Measurements from ENCODE around the gene APOM. TPM values are rescaled to one million over a fixed set of nuclear protein-coding genes. Genes with fewer than 3 reads are reported as not detected.

APOM gene
- total RNA-seq, 3 donors from 2014 or later (not counting 1 experiment from before 2014, with no cell fraction given) = 2.6 to 2.8 (median 2.7) TPM

DNA sequence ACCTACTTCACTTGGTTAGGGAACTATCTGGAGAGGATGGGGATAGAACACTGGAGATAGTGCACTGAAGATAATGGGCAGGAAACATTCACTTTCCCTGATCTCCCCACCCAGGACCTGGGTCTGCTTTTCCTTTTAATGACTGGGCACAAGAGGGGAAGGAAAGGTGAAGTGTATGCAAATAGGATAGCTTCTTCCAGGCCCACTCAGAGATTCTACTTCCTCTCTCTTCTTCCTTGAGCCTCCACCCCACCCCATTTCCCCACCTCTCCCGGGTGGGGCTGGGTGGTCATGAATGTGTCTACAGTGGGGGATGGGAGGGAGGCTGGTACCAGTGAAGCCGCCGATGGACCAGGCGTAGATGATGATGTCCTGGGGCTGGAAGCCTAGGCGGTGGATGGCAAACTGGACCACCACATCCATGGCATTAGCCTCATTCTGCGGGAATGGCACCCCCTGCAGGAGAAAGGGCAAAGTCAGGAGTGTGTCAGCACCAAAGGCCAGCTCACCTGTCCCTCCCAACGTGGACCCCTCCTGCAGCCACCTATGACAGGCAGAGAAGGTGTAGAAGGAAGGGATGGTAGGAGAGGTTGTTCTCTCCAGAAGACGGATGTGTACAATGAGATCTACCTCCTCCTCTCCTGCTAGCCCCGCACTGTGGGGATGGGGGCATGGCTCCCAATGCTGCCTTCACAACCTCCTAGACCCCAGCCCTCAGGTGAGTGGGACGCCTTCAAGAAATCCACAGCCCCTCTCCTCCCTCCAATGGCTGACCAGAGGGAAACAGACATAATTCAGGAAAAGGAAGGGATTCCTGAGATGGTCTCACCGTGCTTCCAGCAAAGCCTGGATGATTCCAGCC is 33.8 kb downstream of the APOM start:
- H3K36me3 Mint-ChIP-seq = no peaks in the 10 kb centered on the region
- H3K27me3 Mint-ChIP-seq (ENCODE audit: low read depth in 2 of 2) = no peaks in the 10 kb centered on the region
- H3K4me1 Mint-ChIP-seq = peaks cover 0 to 7% of the 10 kb centered on the region in 2 donors
- H3K27me3 ChIP-seq (ENCODE audit: control insufficient read depth, insufficient read depth, low read length) = no peaks in the 10 kb centered on the region
- intact Hi-C loops (cut with micrococcal nuclease) = no loop called here
- H3K27ac Mint-ChIP-seq = no peak overlapping the region
- no peaks in the 10 kb centered on the region for H3K9me3 ChIP-seq (ENCODE audit: control insufficient read depth, insufficient read depth, low read length)
- peaks cover 70% of the 10 kb centered on the region for H3K36me3 ChIP-seq (ENCODE audit: control insufficient read depth, insufficient read depth, low read length)
- H3K4me3 ChIP-seq (ENCODE audit: low read length) = no peak overlapping the region
- H3K4me3 Mint-ChIP-seq = no peak overlapping the region
- ATAC-seq (no peak), DNase-seq (peak in 1 of 2 donors; percentile 34)
- WGBS (ENCODE audit: insufficient coverage) = 98% methylated on average over 7 of the region's 11 CpGs
- no peaks in the 10 kb centered on the region for H3K9me3 Mint-ChIP-seq
- H3K27ac ChIP-seq (ENCODE audit: low read length) = no peak overlapping the region
- no peaks in the 10 kb centered on the region for H3K4me1 ChIP-seq (ENCODE audit: control insufficient read depth, insufficient read depth, low read length)
- no peak for TF ChIP-seq CTCF (IDR thresholded peaks at IDR 0.05)

DNA sequence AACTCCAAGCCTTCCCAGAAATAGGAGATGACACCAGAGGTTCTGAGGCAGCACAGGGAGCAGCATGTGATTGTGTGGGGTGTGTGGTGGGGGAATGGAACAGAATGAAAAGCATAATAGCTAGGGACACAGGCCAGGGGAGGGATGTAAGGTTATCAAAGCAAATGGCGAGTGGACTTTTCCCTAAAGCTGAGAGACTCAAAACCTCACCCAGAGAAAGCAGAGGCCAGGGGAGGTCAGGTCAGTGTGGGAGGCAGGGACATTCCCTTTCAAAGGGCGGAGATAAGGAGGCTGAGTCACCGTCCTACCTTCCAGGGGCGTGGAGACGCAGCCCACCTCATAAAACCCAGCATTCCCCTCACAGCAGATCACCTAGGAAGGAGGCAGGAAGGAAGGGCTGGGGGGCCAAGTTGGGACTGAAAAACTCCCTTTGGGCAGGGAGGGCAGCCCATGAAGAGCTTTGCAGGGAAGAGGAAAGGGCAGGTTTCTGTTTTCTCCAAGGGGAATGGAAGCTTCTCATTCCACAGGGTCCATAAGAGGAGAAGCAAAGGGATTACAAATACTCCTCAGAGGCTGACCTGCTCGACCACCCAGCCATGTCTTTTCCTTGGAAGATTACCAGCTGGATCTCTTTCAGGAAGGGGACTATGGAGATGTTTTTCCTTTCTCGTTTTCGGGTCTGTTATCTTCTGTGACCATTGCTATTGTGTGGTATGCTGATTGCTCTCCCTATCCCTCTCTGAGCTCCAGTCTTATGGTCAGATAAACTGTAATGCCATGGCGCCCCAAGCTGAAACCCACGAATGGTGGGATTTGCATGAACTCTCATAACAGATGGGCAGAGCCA is 34.8 kb downstream of the APOM start:
- Histone ChIP-seq H3K9me3 (ENCODE audit: control insufficient read depth, insufficient read depth, low read length) (no peaks in the 10 kb centered on the region), H3K27ac (ENCODE audit: low read length) (no peak overlapping the region), H3K27me3 (ENCODE audit: control insufficient read depth, insufficient read depth, low read length) (no peaks in the 10 kb centered on the region), H3K36me3 (ENCODE audit: control insufficient read depth, insufficient read depth, low read length) (peaks cover 77% of the 10 kb centered on the region), H3K4me3 (ENCODE audit: low read length) (no peak overlapping the region), H3K4me1 (ENCODE audit: control insufficient read depth, insufficient read depth, low read length) (no peaks in the 10 kb centered on the region)
- H3K36me3 Mint-ChIP-seq = no peaks in the 10 kb centered on the region
- WGBS (ENCODE audit: insufficient coverage) = 96% methylated on average over 7 of the region's 10 CpGs
- no peak for DNase-seq
- no peak for ATAC-seq
- H3K4me1 Mint-ChIP-seq = peaks cover 0 to 7% of the 10 kb centered on the region in 2 donors
- no peaks in the 10 kb centered on the region for H3K9me3 Mint-ChIP-seq
- no peak overlapping the region for H3K4me3 Mint-ChIP-seq
- H3K27ac Mint-ChIP-seq = no peak overlapping the region
- intact Hi-C loops (cut with micrococcal nuclease) = no loop called here
- TF ChIP-seq CTCF (IDR thresholded peaks at IDR 0.05) = no peak
- no peaks in the 10 kb centered on the region for H3K27me3 Mint-ChIP-seq (ENCODE audit: low read depth in 2 of 2)

DNA sequence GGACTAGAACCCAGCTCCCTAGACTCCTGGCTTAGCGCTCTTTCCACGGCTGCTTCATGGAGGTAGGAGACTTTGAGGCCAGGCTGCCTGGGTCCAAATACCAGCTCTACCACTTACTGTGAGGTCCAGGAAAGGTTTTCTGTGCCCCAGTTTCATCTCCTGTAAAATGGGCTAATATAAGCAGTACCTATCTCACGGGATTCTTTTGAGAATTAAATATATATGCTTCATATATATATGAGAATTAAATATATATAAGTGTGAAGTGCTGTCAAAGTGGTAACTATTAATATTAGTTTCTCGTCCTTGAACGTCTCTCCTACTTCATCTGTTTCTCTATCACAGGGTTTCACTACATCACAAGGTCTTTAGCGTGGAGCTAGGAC is 35.4 kb downstream of the APOM start:
- H3K9me3 ChIP-seq (ENCODE audit: control insufficient read depth, insufficient read depth, low read length) = no peaks in the 10 kb centered on the region
- no peaks in the 10 kb centered on the region for H3K36me3 Mint-ChIP-seq
- H3K4me1 Mint-ChIP-seq = peaks cover 0 to 7% of the 10 kb centered on the region in 2 donors
- no peak for TF ChIP-seq CTCF (IDR thresholded peaks at IDR 0.05)
- H3K36me3 ChIP-seq (ENCODE audit: control insufficient read depth, insufficient read depth, low read length) = peaks cover 79% of the 10 kb centered on the region
- no peaks in the 10 kb centered on the region for H3K27me3 ChIP-seq (ENCODE audit: control insufficient read depth, insufficient read depth, low read length)
- DNase-seq = no peak
- no peak overlapping the region for H3K27ac ChIP-seq (ENCODE audit: low read length)
- intact Hi-C loops (cut with micrococcal nuclease) = no loop called here
- no peak overlapping the region for H3K4me3 ChIP-seq (ENCODE audit: low read length)
- H3K4me3 Mint-ChIP-seq = no peak overlapping the region
- 100% methylated on average over 5 of the region's 6 CpGs for WGBS (ENCODE audit: insufficient coverage)
- H3K27ac Mint-ChIP-seq = no peak overlapping the region
- no peaks in the 10 kb centered on the region for H3K9me3 Mint-ChIP-seq
- H3K27me3 Mint-ChIP-seq (ENCODE audit: low read depth in 2 of 2) = no peaks in the 10 kb centered on the region
- H3K4me1 ChIP-seq (ENCODE audit: control insufficient read depth, insufficient read depth, low read length) = no peaks in the 10 kb centered on the region
- no peak for ATAC-seq

Measured in natural killer cell (primary cell).